IMR-90 (cell line): ENCODE results near the gene TIMM23B. TPM values are rescaled to one million over a fixed set of nuclear protein-coding genes. Genes with fewer than 3 reads are reported as not detected.
"Not testable (repeated sequence)": the region's sequence is repeated elsewhere in the genome, so short reads cannot be mapped to it uniquely, and the experiment has no call there.

Experiments used
- ATAC-seq: fragments of 200-7000 bp; cut with Tn5 transposase; 2 replicates; pipeline ENCODE4 v1.9.1; 2020; ENCODE audit warnings: low read depth, mild to moderate bottlenecking, moderate library complexity
- BruUV-seq: library from RNA; stranded (reverse); fragments of 400-500 nt; replicated peaks from 2 replicates; lab custom pipeline; 2021; lab: Mats Ljungman, UMichigan
- CTCF ChIA-PET: fragments of 300-600 bp; formaldehyde crosslinking; extraction: SDS; loops from one replicate; lab custom pipeline; 2021; ENCODE audit warnings: antibody characterized with exemption; lab: Yijun Ruan, JAX
- POLR2A ChIA-PET: fragments of 300-600 bp; sonication (Branson Sonifier 250); formaldehyde crosslinking; loops from one replicate; lab custom pipeline; 2022; ENCODE audit warnings: antibody characterized with exemption; ENCODE audit not compliant: unreplicated experiment; lab: Charles Lee
- DNase-seq: peaks from one replicate; pipeline ENCODE4 v3.0.0; 2013
- H2AFZ ChIP-seq: replicated peaks from 2 replicates; pipeline ENCODE3; 2013; ENCODE audit warnings: low read length, mild to moderate bottlenecking; ENCODE audit not compliant: poor library complexity
- H2AK5ac ChIP-seq: 2 replicates; pipeline ENCODE4 v1.6.1; 2013; ENCODE audit warnings: low read depth, low read length, inconsistent platforms
- H2AK9ac ChIP-seq: replicated peaks from 2 replicates; pipeline ENCODE3; 2013; ENCODE audit warnings: mild to moderate bottlenecking, low read depth, low read length, moderate library complexity; ENCODE audit not compliant: poor library complexity
- H2BK120ac ChIP-seq: 2 replicates; pipeline ENCODE4 v1.6.1; 2013; ENCODE audit warnings: low read depth, low read length, inconsistent platforms
- H2BK15ac ChIP-seq: 3 replicates; pipeline ENCODE4 v1.6.1; 2013; ENCODE audit warnings: low read depth, low read length, inconsistent platforms
- H2BK20ac ChIP-seq: 2 replicates; pipeline ENCODE4 v1.6.1; 2013; ENCODE audit warnings: low read depth, mild to moderate bottlenecking, inconsistent platforms, low read length, moderate library complexity
- H2BK5ac ChIP-seq: 2 replicates; pipeline ENCODE4 v1.6.1; 2013; ENCODE audit warnings: mild to moderate bottlenecking, low read depth, low read length, inconsistent platforms; ENCODE audit not compliant: poor library complexity, severe bottlenecking
- H3K14ac ChIP-seq: replicated peaks from 2 replicates; pipeline ENCODE4 v1.6.1; 2013; ENCODE audit warnings: low read depth, low read length, inconsistent platforms
- H3K18ac ChIP-seq: 2 replicates; pipeline ENCODE4 v1.6.1; 2013; ENCODE audit warnings: low read depth, low read length, control low read depth
- H3K23ac ChIP-seq: 2 replicates; pipeline ENCODE4 v1.6.1; 2013; ENCODE audit warnings: low read depth, low read length, inconsistent platforms
- H3K27ac ChIP-seq: 2 replicates; pipeline ENCODE4 v1.5.1; 2013; ENCODE audit warnings: mild to moderate bottlenecking, control low read depth, low read length; ENCODE audit not compliant: insufficient read depth
- H3K27me3 ChIP-seq: 2 replicates; pipeline ENCODE4 v1.6.1; 2013; ENCODE audit warnings: low read length; ENCODE audit not compliant: control insufficient read depth, insufficient read depth
- H3K36me3 ChIP-seq: 2 replicates; pipeline ENCODE4 v1.6.1; 2013; ENCODE audit warnings: low read length, mixed read lengths; ENCODE audit not compliant: control insufficient read depth, insufficient read depth
- H3K4ac ChIP-seq: 2 replicates; pipeline ENCODE4 v1.6.1; 2013; ENCODE audit warnings: low read depth, low read length, inconsistent platforms
- H3K4me1 ChIP-seq: 2 replicates; pipeline ENCODE4 v1.6.1; 2013; ENCODE audit warnings: low read length, mixed read lengths; ENCODE audit not compliant: control insufficient read depth, insufficient read depth
- H3K4me2 ChIP-seq: 2 replicates; pipeline ENCODE4 v1.6.1; 2013; ENCODE audit warnings: low read depth, mild to moderate bottlenecking, control low read depth, low read length, moderate library complexity
- H3K4me3 ChIP-seq: 2 replicates; pipeline ENCODE4 v1.5.1; 2013; ENCODE audit warnings: low read depth, mild to moderate bottlenecking, control low read depth, low read length, moderate library complexity; ENCODE audit not compliant: insufficient read depth
- H3K56ac ChIP-seq: 2 replicates; pipeline ENCODE4 v1.6.1; 2013; ENCODE audit warnings: low read length, inconsistent platforms; ENCODE audit not compliant: insufficient read depth; ENCODE audit errors: extremely low read depth
- H3K79me1 ChIP-seq, 2 experiments: 2 replicates each; pipeline ENCODE4 v1.6.1; 2013; ENCODE audit warnings: low read length in 2 of 2, inconsistent platforms in 1 of 2, low read depth in 1 of 2
- H3K9ac ChIP-seq: 2 replicates; pipeline ENCODE4 v1.6.1; 2013; ENCODE audit warnings: low read depth, low read length, control low read depth
- H3K9me1 ChIP-seq: 2 replicates; pipeline ENCODE4 v1.6.1; 2013; ENCODE audit warnings: low read length, inconsistent platforms; ENCODE audit not compliant: insufficient read depth
- H3K9me3 ChIP-seq: 2 replicates; pipeline ENCODE4 v1.6.1; 2013; ENCODE audit warnings: low read length; ENCODE audit not compliant: control insufficient read depth, insufficient read depth
- H4K20me1 ChIP-seq: 2 replicates; pipeline ENCODE4 v1.6.1; 2013; ENCODE audit warnings: low read length, inconsistent platforms; ENCODE audit not compliant: insufficient read depth
- H4K5ac ChIP-seq: 2 replicates; pipeline ENCODE4 v1.6.1; 2013; ENCODE audit warnings: mild to moderate bottlenecking, low read depth, low read length, control low read depth
- H4K8ac ChIP-seq, 2 experiments: 2 replicates each; pipeline ENCODE4 v1.6.1; 2013; ENCODE audit warnings: low read depth in 2 of 2, low read length in 2 of 2, control low read depth in 1 of 2, inconsistent platforms in 1 of 2
- H4K91ac ChIP-seq: 2 replicates; pipeline ENCODE4 v1.6.1; 2013; ENCODE audit warnings: low read depth, low read length, inconsistent platforms; ENCODE audit not compliant: insufficient read depth
- WGBS, 2 experiments: methylation state at CpG; one replicate each; pipeline versions ENCODE4 v1.1.5 to v1.1.7; 2013; ENCODE audit warnings: missing lambda C conversion rate in 2 of 2; ENCODE audit not compliant: insufficient read length in 1 of 2; ENCODE audit errors: extremely low coverage in 2 of 2; 5-methylcytosine and 5-hydroxymethylcytosine counted together
- dilution Hi-C: fragments of 300-500 bp; cut with HindIII; formaldehyde crosslinking; loops from one replicate; pipeline ENCODE4 v1.14.3; 2018; ENCODE audit warnings: low sequenced_read_pairs; ENCODE audit not compliant: unreplicated experiment
- in situ Hi-C: fragments of 300-500 bp; cut with MboI; formaldehyde crosslinking; loops from 3 replicates; pipeline ENCODE4 v1.14.3; 2019; ENCODE audit warnings: low sequenced_read_pairs, inconsistent platforms, mixed read lengths
- intact Hi-C: fragments of 100-400 bp; cut with micrococcal nuclease; formaldehyde crosslinking; loops from 2 replicates; pipeline ENCODE4 v1.10.0; 2022
- polyA plus RNA-seq, 3 experiments: library from polyadenylated mRNA; depleted of rRNA; stranded (reverse); fragments of >200 nt; gene quantifications; 2 replicates each; pipeline ENCODE4 v1.2.3, GENCODE V29; 2012; ENCODE audit warnings: low replicate concordance in 1 of 3
- total RNA-seq: library from RNA; depleted of rRNA; stranded (reverse); fragments of >200 nt; gene quantifications from 2 replicates; pipeline ENCODE4 v1.2.3, GENCODE V29; 2012

Gene TIMM23B
- total and polyA plus RNA-seq, 2 of the 4 experiments (the other 2 are of a cell fraction): 13.8 to 14.2 TPM

DNA sequence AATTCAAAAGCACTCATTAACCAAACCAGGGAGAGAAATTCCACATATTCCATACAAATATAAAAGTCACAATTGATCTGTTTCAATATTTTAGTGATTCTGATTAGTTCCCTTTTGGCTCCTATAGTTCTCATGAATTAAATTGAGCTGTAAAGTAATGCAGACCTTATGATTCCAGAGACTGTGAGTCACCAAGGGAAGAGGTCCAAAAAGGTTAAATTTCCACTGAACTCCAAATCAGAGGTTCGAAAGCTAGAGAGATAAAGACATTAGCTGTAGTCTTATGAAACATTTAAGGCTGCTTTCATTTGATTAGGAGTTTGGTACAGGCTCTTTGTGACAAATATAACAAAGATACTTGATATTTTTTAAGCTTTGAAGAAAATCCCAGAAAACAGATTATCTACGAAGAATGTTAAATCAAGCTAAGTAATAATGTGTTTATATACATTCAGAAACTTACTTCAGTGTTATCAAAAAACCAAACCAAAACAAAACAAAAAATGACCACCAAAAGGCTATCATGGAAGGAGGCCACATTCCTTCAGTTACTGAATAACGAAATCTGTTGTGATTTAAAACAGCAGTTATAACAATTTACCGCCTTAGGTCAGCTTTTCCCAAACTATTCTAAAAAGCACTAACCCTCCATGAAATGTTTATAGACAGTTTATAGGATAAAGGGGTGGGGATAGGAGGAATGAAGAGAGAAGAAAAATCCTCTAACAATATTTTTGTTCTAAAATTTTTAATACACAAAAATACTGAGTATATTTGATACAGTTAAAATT is 33.4 kb upstream of the TIMM23B start:
- H2BK20ac ChIP-seq, H2BK15ac ChIP-seq, H3K9me3 ChIP-seq, H2BK120ac ChIP-seq, H3K4ac ChIP-seq, H4K91ac ChIP-seq, H3K23ac ChIP-seq, dilution Hi-C loops, H4K20me1 ChIP-seq, H3K4me1 ChIP-seq, POLR2A ChIA-PET, H3K79me1 ChIP-seq, H3K4me3 ChIP-seq, H3K9ac ChIP-seq, H3K36me3 ChIP-seq, BruUV-seq, H3K27ac ChIP-seq, H3K9me1 ChIP-seq, H3K4me2 ChIP-seq, H4K8ac ChIP-seq, CTCF ChIA-PET, H2AK9ac ChIP-seq, H2AK5ac ChIP-seq, H3K27me3 ChIP-seq, in situ Hi-C loops, H3K56ac ChIP-seq, H3K18ac ChIP-seq, H2AFZ ChIP-seq, H3K14ac ChIP-seq, intact Hi-C loops, H4K5ac ChIP-seq, H2BK5ac ChIP-seq: not testable (repeated sequence)
- peak; percentile 72 for ATAC-seq
- WGBS, 2 experiments: no CpG with 5 or more reads among the region's 4 CpGs
- DNase-seq: peak; percentile 12

DNA sequence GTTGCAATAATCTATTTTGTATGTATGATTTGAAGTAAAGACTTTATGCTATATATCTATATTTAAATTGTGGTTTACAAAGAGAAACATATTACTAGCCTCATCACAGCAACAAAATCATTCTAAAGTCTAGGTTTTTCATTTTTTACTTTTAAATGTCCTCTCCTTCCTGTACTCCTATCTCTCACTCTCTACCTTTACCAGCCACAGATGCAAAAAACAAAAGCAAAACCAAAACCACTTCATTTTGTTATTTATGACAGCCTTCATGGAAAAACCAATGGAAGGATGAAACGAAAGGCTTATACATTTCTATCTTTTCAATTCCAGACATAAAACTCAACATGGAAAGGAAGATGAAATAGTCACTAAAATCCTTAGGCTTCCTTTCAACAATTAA is 31.6 kb upstream of the TIMM23B start:
- H3K36me3 ChIP-seq, H3K9me3 ChIP-seq, dilution Hi-C loops, intact Hi-C loops, H3K4me3 ChIP-seq, H3K27me3 ChIP-seq, H4K91ac ChIP-seq, H2AK5ac ChIP-seq, H3K27ac ChIP-seq, H2BK120ac ChIP-seq, DNase-seq, H2BK20ac ChIP-seq, H3K4me1 ChIP-seq, CTCF ChIA-PET, H2AK9ac ChIP-seq, H3K23ac ChIP-seq, H3K56ac ChIP-seq, BruUV-seq, POLR2A ChIA-PET, H3K79me1 ChIP-seq, H3K9me1 ChIP-seq, H2AFZ ChIP-seq, H4K8ac ChIP-seq, H3K4ac ChIP-seq, H4K20me1 ChIP-seq, H2BK15ac ChIP-seq, H3K18ac ChIP-seq, H3K4me2 ChIP-seq, H3K14ac ChIP-seq, H3K9ac ChIP-seq, H4K5ac ChIP-seq, H2BK5ac ChIP-seq, ATAC-seq: not testable (repeated sequence)
- no CpG with 5 or more reads among the region's 1 CpG for whole genome bisulfite sequencing, 2 experiments
- in situ Hi-C loops: loop anchor here (10.0 kb wide), 1 partner anchor 315 kb away; no protein-coding TSS in a partner anchor
